NCI-H2029 treated with DMSO at 0.1 percent for 48 hours (cell line): ENCODE results near the gene GJA8.
"Not testable (repeated sequence)": the region's sequence is repeated elsewhere in the genome, so short reads cannot be mapped to it uniquely, and the experiment has no call there.

Source experiments
- DNase-seq: peaks from one replicate; lab custom pipeline; 2025; lab: John Stamatoyannopoulos, UW

The GJA8 gene

DNA sequence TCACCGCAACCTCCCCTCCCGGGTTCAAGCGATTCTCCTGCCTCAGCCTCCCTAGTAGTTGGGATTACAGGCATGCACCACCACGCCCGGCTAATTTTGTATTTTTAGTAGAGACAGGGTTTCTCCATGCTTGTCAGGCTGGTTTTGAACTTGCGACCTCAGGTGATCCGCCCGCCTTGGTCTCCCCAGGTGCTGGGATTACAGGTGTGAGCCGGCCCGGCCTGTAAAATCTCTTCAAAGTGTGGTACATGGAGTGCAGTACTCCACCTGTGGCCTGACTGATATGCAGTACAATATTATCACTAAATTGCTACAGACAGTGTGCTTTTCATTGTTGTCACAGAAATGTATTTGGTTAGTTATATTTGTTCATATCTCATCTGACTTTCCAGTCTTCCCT, 25.1 kb downstream of the GJA8 start:
- DNase-seq: not testable (repeated sequence)

DNA sequence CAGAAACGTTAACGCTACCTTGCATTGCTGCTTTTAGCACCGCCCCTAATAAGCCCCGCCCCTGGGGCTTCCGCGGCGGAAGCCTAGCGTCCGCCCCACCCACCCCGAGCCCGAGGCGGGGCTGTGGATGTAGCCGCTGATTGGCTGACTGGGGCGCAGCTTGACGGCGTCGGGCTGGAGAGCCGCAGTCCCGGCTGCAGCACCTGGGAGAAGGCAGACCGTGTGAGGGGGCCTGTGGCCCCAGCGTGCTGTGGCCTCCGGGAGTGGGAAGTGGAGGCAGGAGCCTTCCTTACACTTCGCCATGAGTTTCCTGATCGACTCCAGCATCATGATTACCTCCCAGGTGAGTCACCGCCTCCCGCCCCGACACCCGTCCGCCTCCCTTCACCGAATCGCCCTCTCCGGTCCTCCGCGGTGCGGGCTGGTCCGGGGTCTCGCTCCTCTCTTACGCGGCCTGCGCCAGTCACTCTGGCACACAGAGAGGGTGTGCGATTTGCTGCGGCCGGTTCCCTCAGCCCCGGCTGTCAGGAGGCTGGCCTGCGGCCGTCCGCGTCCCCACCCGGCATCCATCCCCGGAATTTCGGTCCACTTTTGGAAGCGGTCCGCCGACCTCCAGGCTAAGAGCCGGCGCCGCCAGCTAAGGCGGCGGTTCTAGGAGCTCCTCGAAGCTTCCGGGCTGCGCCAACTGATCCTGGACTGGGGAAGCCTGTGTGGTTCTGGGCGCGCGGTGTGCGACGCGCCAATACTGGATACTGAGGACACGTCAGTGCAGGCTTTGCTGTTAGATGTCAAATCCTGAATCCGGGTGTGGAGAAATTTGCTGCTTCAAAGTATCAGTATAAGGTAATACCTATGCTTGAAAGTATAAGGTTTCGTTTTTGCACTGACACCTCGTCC, 25.9 kb downstream of the GJA8 start, which contains the start of gene GPR89B:
GPR89B (plus strand) TSS at position 185 of the 897 bp plus-strand sequence; CDS start at position 302, 117 bp downstream.
- peak; percentile 43 for DNase-seq

DNA sequence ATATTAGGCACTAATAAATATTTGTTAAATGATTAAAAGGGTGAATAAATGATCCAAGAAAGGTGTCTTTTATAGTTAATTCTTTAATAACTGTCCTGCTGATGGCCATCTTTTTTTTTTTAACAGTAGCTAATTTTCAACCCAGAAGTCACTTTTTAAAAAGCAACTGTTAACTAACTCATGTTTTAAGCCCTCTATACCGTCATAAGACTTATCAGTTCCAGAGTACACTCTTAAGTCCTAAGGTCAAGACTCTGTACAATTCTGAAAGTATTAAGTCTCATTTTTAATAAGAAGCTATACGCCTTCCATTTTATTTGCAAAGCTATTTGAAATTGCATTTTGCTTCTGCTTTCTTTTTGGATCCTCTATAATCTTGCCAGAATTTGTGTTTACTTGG, 28.5 kb downstream of the GJA8 start:
- DNase-seq: not testable (repeated sequence)

DNA sequence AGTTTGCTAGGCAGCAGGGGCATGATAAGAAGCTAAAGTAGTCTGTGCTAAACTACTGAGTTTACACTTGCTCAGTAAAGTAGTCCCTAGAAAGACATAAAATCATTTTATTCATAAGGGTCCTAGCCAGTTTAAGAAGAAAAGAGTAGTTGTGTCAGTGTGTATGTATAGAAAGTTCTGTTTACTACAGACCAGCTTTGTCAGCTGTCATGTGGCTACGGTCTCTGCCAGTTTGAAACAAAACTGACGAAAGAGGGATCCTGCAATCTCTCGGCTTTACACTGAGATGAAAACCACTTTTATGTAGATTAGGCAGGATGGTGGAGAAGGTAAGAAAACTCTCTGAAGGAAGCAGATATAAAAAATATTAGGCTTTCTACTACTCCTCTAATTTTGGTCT, 32.7 kb downstream of the GJA8 start:
- DNase-seq: not testable (repeated sequence)

DNA sequence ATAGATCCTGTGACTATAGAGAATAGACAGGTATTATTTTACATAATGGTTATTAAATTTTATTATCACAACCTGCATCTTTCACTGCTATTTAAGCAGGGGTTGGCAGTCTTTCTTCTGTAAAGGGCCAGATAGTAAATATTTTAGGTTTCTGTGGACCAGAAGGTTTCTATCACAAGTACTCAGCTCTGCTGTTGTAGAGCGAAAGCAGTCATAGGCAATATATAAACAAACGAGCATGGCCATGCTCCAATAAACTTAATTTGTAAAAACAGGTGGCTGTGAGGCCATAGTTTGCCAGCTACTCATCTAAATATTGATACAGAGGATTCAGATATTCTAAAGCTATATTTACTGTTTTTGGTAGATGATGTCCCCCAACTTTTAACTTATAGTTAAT, 37.9 kb downstream of the GJA8 start:
- not testable (repeated sequence) for DNase-seq

DNA sequence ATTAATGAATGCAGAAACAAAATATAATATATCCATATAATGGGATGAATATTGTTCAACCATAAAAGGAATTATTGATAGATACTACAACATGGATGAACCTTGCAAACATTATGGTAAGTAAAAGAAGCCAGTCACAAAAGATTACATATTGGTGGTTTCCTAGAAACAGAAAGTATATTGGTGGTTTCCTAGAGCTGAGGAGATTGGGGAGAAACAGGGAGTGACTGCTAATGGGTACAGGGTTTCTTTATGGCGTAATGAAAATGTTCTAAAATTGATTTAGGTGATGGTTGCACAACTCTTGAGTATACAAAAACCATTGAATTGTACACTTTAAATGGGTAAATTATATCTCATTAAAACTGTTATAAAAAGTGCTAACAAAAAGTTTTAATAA, 40.0 kb downstream of the GJA8 start:
- DNase-seq: not testable (repeated sequence)

DNA sequence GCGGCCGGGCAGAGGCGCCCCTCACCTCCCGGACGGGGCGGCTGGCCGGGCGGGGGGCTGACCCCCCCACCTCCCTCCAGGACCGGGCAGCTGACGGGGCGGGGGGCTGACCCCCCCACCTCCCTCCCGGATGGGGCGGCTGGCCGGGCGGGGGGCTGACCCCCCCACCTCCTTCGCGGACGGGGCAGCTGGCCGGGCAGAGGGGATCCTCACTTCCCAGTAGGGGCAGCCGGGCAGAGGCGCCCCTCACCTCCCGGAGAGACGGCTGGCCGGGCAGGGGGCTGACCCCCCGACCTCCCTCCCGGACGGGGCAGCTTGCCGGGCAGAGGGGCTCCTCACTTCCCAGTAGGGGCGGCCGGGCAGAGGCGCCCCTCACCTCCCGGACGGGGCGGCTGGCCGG, 46.9 kb downstream of the GJA8 start:
- not testable (repeated sequence) for DNase-seq
